ENCODE measurements around the gene VTA1.
"Not testable (repeated sequence)": the region's sequence is repeated elsewhere in the genome, so short reads cannot be mapped to it uniquely, and the experiment has no call there.

Gene VTA1, protein sequence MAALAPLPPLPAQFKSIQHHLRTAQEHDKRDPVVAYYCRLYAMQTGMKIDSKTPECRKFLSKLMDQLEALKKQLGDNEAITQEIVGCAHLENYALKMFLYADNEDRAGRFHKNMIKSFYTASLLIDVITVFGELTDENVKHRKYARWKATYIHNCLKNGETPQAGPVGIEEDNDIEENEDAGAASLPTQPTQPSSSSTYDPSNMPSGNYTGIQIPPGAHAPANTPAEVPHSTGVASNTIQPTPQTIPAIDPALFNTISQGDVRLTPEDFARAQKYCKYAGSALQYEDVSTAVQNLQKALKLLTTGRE

DNA sequence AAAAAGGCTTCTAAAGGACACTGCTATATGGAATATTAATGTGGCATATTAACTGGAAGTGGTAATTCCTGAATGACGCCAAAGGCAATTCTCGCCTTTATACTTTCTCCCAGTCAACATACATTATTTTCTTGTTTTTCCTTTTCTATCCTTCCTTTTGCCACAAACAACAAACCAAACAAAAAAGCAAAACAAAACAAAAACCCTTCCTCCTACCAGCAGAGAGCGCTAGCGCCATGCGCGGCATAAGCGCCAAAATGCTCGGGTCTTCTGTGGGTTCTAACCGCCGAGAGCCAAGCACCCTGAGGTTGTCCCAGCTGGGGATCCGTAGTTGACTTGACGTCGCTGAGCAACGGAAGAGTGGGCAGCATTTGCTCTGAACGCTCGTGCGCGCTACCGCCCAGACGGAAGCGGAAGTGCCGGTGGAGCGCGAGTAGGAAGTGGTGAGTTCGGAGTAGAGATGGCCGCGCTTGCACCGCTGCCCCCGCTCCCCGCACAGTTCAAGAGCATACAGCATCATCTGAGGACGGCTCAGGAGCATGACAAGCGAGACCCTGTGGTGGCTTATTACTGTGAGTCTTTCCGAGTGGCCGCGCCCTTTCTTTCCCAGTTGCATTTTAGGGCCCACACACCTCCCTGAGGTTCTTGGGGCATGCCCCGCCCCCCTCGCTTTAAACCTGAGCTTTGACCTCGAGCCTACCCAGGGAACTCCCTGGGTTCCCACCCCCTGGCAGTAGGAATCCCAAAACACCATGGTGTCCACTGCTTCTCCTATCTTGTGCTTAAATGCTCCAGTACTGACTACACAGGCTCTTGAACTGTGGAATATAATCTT lies at the start of gene VTA1, which contains the start of gene NMBR:
VTA1 (plus strand) TSS at position 436 of the 835 bp plus-strand sequence; CDS start at position 461, 25 bp downstream.
NMBR (minus strand) TSS at position 295 of the 835 bp plus-strand sequence. CDS start 58,464 bp downstream, outside the sequence.
- peak; percentile 97 to 99 for ATAC-seq

DNA sequence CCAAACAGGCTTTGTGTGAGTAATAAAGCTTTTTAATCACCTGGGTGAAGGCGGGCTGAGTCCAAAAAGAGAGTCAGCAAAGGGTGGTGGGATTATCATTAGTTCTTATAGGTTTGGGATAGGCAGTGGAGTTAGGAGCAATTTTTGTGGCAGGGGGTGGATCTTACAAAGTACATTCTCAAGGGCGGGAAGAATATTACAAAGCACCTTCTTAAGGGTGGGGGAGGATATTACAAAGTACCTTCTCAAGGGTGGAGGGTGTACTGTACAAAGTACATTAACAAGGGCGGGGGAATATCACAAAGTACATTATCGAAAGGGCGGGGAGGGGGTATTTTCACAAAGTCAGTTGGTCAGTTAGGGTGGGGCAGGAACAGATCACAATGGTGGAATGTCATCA lies 42.2 kb upstream of the VTA1 start:
- ATAC-seq, result not testable (repeated sequence)

DNA sequence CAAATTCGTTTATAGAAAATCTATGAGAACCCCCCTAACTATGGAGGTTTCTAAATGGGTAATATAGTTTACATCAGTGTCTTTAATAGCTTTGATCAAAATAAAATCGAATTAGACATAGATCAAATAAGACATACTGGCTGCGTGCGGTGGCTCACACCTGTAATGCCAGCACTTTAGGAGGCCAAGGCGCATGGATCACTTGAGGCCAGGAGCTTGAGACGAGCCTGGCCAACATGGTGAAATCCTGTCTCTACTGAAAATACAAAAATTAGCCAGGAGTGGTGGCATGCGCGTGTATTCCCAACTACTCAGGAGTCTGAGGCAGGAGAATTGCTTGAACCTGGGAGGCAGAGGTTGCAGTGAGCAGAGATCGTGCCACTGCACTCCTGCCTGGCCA lies 36.2 kb upstream of the VTA1 start:
- ATAC-seq, result not testable (repeated sequence)

DNA sequence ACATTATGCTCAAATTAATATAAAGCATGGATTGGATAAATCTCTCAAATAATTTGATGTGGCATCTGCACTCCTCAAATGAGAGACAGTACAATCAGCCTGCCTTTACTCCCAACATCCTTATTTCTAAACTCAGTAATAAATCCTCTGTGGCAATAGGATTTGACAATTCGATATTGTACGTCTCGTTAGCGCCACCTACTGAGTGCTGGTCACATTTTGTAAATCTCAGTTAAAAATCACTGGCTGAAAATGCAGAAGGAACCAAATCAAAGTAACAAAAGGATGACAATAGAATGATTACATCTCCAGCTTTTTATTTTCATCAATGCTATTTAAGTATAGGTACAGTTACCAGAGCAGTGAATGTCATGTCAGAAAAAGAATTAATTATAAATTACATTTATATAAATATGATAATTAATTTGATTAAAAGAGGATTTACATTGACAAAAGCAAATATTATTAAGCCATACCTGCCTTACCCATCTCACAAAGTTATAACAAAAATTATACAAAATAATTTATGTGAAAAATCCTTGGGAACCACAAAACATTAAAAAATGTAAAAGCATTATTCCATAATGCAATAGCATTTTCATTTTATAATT lies 34.5 kb upstream of the VTA1 start:
- ATAC-seq, result no peak

DNA sequence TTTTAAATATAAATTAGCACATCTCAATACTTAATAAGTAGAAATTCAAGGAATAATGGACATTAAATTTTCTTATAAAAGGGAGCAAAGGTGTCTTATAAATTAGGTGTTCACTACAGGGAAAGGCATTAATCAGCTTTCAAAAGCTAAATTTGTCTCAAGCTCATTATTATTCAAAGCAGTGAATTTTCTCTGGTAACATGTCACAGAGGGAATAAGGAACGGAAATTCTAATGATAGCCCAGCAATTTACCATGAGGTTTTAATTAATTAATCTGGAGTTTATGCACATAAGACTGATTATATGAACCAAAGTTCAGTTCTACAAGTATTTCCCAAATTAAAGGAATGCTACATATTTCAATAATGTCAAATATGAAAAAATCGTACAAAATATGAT lies 29.7 kb upstream of the VTA1 start:
- ATAC-seq, result no peak

DNA sequence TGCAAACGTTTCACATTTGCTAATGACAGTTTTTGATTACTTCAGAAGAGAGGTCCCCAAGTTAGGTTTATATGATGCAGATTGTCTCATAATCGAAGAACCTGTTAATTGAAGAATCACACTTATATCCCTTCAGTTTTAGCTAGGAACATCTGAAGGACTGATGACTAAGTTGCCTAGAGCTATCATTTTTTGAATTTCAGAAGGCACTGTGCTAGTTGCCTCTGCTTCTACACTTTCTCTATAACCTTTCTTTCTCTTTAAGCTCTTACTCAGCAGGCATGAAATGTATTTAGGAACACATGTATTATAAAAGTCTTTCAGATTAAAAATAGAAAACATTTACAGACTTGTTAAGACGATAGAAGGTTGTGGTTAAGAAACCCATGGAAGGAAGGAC lies 28.7 kb upstream of the VTA1 start:
- no peak for ATAC-seq

DNA sequence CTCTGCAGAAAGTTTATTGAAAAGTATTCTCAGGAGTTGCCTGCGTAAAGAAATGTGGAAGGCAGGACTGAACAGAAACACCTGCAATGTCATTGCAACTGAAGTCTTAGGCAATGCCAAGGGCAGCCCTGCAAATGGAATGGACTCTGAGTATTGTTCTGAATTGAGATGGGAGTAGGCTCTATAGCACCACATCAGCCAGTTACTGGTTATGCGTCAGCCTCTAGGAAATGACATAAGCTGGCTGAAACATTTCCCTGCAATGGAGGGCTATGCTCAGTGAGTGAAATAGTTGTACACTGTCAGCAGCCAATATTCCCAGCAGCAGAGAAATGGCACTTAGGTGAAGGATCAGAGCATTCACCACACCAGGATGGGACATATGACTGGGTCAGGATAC lies 28.1 kb upstream of the VTA1 start:
- no peak for ATAC-seq

DNA sequence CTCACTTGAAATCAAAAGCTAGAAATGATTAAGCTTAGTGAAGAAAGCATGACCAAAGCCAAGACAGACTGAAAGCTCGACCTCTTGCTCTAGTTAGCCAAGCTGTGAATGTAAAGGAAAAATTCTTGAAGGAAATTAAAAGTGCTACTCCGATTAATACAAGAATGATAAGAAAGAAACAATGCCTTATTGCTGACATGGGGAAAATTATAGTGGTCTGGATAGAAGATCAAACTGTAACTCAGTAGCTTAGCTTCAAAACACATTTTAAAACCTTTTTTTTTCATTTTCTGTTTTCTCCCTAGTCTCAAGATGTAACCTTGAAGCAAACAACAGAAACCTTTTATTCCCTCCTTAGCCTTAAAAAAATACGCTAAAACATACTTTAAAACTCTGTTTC lies 25.7 kb upstream of the VTA1 start:
- ATAC-seq, result no peak

DNA sequence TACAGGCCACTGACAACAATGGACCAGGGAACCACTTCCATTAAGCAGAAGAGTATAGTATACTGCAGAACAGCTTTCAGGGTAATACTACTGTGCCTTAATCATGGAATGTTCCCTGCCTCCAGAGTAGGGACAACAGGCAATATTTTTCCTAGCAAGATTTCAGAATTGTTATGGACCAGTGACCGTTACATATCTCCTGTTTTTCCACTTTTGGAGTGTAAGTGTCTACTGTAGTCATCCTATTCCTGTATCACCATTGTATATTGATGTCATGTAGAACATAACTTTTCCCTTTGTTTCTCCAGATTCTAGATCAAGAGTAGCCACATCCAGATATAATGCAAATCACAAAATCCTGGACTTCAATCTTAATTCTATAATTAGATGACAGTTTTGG lies 16.2 kb upstream of the VTA1 start:
- ATAC-seq, result no peak

DNA sequence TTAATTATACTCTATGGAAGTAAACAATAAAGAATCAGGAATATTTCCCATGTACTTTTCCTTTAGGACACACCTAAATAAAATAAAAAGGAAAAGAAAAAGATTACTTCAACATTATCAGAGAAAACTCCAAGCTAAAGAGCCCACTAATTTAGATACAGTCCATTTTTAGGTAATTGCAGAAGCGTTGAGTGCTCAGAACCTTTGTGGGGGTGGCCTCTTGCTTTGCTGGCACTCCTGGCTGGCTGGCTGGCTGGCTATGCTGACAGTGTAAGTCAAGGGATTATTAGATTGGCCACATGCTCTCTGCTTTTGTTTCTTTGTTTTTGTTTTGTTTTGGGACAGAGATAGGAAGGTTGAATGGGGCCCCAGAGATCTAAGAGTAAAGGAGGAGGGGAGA lies 14.4 kb upstream of the VTA1 start, which contains the start of gene GJE1:
GJE1 (plus strand) TSS at position 301 of the 400 bp plus-strand sequence. CDS start 234 bp downstream, outside the sequence.
- ATAC-seq, result no peak

DNA sequence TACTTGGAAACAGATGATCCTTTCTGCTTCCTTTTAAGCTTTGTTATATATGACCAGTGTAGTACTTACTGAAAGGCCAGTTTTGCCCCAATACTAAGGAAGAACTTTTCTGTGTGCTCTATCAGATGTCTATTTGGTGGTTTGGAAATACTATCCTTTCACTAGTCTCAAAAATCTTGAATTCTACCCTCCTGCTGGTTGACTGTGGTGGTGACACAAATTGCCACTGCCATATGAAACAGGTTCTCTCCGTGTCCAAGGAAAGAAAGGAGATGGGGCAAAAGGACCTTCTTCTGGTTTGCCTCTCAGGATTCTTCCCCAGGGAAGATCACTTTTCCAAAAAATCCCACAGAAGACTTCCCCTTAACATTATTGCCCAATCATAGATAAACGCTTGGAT lies 8.2 kb upstream of the VTA1 start:
- no peak for ATAC-seq

DNA sequence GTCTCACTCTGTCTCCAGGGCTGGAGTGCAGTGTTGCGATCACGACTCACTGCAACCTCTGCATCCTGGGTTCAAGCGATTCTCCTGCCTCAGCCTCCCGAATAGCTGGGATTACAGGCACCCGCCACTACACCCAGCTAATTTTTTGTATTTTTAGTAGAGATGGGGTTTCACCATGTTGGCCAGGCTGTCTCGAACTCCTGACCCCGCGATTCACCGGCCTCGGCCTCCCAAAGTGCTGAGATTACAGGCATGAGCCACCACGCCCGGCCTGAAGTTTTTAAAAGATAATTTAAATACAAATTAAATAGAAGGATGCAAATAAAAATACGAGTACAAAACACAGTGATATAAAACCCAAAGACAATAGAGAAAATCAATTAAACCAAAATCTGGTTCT lies 5.5 kb upstream of the VTA1 start:
- ATAC-seq, result not testable (repeated sequence)

DNA sequence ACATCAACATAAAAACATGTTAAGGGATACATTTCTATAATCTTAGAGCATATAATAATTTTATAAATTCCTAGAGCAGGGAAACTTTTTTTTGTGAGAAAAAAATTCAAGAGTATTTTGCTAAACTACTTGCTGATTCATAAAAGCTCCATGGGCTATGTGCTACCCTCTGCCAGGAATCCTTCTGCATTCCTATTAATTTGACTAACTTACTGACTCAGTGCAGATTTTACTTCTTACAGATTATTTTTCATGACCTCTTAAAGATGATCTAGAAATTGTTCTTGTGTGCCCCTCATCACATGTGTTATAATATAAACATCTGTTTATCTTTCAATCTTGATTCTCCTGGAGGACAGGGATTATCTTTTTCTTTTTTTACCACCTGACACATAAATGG lies 5.7 kb downstream of the VTA1 start:
- no peak for ATAC-seq

DNA sequence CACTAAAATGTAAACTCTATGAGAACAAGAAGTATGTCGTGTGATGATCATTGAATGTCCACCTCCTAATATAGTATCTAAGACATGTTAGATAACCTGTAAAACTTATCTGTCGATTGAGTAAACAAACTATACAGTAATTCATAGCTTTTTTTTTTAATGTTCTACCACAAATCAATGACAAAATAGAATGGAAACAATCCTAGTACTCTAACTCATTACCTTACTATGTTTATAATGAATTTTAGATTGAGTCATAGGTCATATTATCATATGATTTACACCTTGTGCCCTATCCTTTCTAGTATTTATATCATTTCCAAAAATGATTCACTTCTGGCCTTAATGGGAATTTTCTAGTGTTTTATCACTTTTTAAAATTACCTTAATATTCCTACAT lies 6.1 kb downstream of the VTA1 start:
- ATAC-seq, result peak; percentile 44 to 70

DNA sequence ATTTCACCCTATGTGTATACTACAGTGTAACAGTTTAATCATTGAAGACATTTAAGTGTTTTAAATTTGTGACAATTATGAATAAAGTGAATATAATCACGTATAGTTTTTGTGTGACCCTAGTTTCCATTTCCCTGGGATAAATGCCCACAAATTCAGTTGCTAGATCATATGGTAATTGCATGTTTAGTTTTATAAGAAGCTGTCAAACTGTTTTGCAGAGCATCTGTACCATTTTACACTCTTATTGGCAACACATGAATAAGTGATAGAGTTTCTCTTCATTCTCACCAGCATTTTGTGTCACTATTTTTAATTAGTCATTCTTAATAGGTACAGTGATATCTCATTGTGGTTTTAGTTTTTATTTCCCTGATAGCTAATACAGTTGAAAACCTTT lies 7.3 kb downstream of the VTA1 start:
- peak; percentile 46 to 67 for ATAC-seq

DNA sequence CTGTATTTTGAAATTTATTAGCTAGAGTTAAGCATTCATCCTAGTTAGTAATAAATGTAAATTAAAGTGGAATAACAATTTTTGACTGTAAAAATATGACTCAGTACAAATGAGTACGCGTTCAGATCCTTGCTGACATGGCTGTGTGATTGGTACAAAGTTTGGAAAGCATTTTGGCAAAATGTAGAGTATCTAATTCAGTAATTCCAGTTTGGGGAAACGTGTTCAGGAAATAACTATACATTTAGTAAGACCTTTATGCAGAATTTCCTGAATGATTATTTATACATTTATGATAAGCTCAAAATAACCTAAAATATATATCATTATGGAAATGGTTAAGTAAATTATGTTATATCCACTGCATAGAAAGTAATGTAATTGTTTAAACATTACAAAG lies 8.0 kb downstream of the VTA1 start:
- ATAC-seq, result no peak

DNA sequence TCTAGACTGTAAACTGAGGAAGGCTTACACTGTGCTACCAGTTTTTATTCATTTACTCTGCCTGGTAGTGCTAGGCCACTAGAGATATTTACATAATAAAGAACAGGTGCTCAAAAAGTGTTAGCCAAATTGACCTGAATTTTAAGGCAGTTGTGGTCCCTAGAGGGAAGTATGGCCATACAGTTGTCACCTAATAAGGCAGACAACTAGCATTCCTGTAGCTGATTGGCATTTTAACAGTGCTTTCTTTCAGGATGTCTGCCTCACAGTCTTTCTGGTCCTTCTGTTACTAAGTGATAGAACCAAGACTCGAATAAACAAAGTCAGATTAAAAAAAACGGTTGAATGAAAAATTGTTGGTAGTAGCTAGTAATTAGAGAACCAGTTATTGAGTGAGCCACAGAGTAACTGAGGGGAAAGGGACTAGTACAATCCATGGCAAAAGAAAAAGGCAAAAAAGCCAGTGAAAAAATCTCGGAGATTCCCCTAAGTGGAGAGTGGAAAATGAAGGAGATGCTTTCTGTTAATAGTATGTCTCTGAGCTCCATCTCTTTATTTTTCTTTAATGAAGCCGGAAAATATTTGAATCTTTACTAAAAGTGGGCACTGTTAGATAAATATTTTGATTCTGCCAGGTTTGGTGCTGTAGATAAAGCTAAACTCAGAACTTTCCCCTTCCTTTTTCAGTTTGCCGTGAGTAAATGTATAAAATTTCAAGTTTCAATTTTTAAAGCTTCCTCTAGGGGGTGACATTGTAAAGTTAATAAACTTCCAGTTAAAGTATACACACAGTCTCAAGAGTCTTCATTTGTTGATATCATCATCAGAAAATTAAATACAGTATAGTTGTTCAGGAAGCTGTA lies 9.1 kb downstream of the VTA1 start:
- peak; percentile 34 to 38 for ATAC-seq

DNA sequence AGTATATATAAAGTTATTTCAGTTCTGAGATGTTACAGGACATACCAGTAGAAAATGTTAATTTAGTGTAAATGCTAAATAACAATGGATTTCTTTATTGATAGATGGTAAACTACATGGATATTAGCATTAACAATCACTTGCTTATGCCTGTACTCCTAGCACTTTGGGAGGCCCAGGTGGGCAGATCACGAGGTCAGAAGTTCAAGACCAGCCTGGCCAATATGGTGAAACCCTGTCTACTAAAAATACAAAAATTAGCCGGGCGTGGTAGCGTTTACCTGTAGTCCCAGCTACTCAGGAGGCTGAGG lies 9.7 kb downstream of the VTA1 start:
- not testable (repeated sequence) for ATAC-seq

DNA sequence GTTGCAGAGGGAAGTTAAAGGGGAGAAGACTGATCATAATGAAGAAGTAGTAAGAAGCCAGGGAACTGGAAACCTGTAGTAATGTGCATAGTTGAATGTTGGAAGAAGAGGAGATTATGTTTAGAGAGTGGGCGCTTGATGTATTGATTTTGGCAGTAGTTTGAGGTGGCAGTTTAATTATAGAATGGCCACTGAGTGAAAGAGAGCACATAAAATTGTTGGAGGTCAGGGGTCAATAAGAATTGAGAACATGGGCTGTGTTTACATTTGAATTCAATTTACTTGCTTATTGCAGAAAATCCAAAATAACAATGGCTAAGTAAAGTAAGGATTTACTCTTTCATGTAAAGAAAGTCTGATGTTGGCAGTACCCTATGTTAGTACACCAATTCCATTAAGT lies 15.7 kb downstream of the VTA1 start:
- ATAC-seq, result no peak

DNA sequence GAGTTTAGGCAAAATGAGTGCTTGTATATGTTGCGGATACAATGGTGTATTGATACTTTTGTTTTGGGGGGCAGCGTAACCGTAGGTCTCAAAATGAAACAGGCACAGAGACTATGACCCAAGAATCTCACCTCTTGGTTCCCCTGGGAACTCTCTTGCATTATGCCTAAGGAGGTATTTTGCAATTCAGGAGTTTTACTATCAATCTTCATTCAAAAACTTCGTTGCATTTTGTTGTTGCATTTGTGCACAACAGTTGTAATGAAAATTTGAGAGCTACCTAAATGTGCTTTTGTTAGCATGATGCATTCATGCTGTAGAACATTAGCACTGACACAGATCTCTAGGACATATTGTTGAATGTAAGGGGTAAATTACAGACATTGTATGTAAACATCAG lies 18.2 kb downstream of the VTA1 start:
- ATAC-seq, result no peak

DNA sequence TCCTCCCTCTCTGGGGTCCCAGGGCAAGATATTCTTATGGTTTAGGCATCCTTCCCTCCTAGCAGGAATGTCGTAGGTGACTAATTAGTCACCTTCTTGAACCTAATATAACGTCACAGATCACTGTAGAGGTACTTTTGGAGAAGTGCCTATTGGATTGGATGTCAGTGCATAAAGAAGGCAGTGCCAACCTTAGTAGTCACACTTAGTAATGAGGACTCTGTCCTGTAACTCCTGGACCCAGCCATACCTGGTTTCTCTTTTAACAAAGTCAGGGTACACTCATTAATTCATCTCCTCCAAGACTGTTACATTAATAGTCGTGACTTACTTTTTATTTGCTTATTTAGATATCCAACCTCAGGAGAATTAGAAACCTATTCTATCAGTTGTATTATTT lies 20.0 kb downstream of the VTA1 start:
- no peak for ATAC-seq

DNA sequence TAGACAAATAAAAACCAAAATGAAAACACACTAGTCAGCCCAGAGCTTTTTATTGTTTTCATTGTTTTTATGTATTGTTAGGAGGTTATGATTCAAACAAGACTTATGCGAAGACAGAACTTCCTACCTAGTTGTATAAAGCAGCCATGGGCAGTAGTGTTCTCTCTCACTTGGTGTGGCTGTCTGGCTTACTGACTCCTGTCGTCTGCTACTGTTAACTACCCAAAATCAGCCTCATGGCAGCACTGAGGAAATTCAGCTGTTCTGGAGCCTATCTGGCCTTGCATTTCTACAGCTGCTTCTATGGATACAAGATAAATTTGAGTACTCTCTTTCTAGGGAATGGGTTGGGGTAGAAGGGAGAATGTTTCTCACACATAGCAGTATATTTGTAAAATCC lies 20.4 kb downstream of the VTA1 start:
- ATAC-seq, result no peak

DNA sequence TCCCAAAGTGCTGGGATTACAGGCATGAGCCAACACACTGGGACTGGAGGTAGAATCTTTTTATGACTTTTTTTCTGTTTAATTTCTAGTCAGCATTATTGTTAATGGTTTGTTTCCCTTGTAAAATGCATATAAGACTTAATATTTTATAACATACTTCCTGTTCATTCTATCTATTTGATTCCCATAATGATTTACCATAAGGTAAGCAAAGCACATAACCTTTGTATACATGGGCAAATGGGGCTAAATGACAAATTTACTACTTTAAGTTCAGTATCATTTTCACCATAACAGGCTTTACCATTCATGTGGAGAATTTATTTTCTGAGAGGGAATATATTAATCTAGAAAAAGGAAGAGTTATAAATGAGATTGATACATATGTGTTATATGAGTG lies 24.3 kb downstream of the VTA1 start:
- ATAC-seq, result no peak

Data from activated CD4-positive, CD25-positive, alpha-beta regulatory T cell treated with anti-CD3 and anti-CD28 coated beads, Interleukin-2, amount 50 U/mL, for 24 hours (primary cell).